Chondrocyte (in vitro differentiated cells): ENCODE measurements around the gene ANKRD30B. TPM values are rescaled to one million over a fixed set of nuclear protein-coding genes. Genes with fewer than 3 reads are reported as not detected.
"Not testable (repeated sequence)": the region's sequence is repeated elsewhere in the genome, so short reads cannot be mapped to it uniquely, and the experiment has no call there.

Source experiments
- DNase-seq: peaks from one replicate; pipeline ENCODE4 v3.0.0; 2021; ENCODE audit warnings: mixed read lengths, low spot score
- H3K27ac Mint-ChIP-seq: one replicate; pipeline ENCODE4 v1.8.0; 2021; ENCODE audit warnings: mild to moderate bottlenecking, moderate library complexity, mixed read lengths; ENCODE audit not compliant: unreplicated experiment
- H3K27me3 Mint-ChIP-seq: 2 replicates; pipeline ENCODE4 v1.8.0; 2021; ENCODE audit warnings: low read depth, mixed read lengths
- H3K36me3 Mint-ChIP-seq: 2 replicates; pipeline ENCODE4 v1.8.0; 2021; ENCODE audit warnings: low read depth, mixed read lengths
- H3K4me1 Mint-ChIP-seq: 2 replicates; pipeline ENCODE4 v1.8.0; 2021; ENCODE audit warnings: low read depth, mild to moderate bottlenecking, mixed read lengths
- H3K4me3 Mint-ChIP-seq: one replicate; pipeline ENCODE4 v1.8.0; 2021; ENCODE audit warnings: mild to moderate bottlenecking, moderate library complexity, mixed read lengths; ENCODE audit not compliant: unreplicated experiment
- H3K9me3 Mint-ChIP-seq: 2 replicates; pipeline ENCODE4 v1.8.0; 2021; ENCODE audit warnings: low read depth, mixed read lengths
- total RNA-seq: library from RNA; stranded (reverse); gene quantifications from 3 replicates; pipeline ENCODE4 v1.2.1, GENCODE V29; 2021
- TF ChIP-seq, protein P1 (sequence below): fragments of 200-600 bp; sonication (generic); IDR thresholded peaks from 2 replicates; pipeline ENCODE4 v1.5.0; 2021; ENCODE audit warnings: antibody characterized with exemption, mild to moderate bottlenecking, moderate library complexity

The ANKRD30B gene
- total RNA-seq, 1 donor from 2014 or later: not detected

DNA sequence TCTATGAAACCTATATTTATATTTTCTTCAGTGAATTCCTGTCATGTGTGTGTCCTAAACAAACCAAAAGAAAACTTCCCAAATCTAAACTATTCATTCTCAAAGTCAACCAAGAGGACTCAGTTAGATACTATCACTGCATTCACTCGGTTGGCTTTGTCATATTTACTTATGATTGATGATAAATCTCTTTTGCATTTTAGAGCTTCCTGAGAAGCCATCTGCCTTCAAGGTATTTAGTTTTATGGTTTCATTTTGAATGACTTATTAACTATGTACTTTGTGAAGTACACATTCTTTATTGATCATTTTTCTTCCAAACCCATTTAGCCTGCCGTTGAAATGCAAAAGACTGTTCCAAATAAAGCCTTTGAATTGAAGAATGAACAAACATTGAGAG, 36.2 kb downstream of the ANKRD30B start:
- Mint-ChIP-seq H3K4me3 (no peak overlapping the region), H3K36me3 (no peaks in the 10 kb centered on the region), H3K27ac (no peak overlapping the region), H3K9me3 (peaks cover 44% of the 10 kb centered on the region), H3K4me1 (no peaks in the 10 kb centered on the region), H3K27me3 (no peaks in the 10 kb centered on the region)
- no peak for DNase-seq
- TF ChIP-seq, protein P1, sequence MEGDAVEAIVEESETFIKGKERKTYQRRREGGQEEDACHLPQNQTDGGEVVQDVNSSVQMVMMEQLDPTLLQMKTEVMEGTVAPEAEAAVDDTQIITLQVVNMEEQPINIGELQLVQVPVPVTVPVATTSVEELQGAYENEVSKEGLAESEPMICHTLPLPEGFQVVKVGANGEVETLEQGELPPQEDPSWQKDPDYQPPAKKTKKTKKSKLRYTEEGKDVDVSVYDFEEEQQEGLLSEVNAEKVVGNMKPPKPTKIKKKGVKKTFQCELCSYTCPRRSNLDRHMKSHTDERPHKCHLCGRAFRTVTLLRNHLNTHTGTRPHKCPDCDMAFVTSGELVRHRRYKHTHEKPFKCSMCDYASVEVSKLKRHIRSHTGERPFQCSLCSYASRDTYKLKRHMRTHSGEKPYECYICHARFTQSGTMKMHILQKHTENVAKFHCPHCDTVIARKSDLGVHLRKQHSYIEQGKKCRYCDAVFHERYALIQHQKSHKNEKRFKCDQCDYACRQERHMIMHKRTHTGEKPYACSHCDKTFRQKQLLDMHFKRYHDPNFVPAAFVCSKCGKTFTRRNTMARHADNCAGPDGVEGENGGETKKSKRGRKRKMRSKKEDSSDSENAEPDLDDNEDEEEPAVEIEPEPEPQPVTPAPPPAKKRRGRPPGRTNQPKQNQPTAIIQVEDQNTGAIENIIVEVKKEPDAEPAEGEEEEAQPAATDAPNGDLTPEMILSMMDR: no peak

DNA sequence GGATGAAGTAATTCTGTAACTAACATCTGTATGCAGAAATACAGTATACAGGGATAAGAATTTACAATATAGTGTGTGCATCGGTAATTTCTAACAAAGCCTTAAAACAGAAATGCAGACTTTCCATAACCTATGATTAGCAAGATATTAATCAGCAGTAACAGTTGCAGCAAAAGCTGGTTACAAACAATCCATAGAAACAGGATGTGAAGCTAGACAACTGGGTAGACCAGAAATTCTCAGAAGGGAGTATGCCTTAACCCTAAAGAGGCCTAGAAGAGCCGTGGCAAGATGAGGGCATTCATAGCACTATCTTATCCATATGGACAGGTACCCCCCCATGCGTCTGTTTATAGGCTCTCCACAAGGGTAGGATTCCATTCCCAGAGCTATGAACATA, 48.9 kb downstream of the ANKRD30B start:
- not testable (repeated sequence) for H3K27me3 Mint-ChIP-seq, H3K4me3 Mint-ChIP-seq, H3K27ac Mint-ChIP-seq, H3K36me3 Mint-ChIP-seq, DNase-seq, H3K4me1 Mint-ChIP-seq
- H3K9me3 Mint-ChIP-seq: peaks cover 29% of the 10 kb centered on the region

DNA sequence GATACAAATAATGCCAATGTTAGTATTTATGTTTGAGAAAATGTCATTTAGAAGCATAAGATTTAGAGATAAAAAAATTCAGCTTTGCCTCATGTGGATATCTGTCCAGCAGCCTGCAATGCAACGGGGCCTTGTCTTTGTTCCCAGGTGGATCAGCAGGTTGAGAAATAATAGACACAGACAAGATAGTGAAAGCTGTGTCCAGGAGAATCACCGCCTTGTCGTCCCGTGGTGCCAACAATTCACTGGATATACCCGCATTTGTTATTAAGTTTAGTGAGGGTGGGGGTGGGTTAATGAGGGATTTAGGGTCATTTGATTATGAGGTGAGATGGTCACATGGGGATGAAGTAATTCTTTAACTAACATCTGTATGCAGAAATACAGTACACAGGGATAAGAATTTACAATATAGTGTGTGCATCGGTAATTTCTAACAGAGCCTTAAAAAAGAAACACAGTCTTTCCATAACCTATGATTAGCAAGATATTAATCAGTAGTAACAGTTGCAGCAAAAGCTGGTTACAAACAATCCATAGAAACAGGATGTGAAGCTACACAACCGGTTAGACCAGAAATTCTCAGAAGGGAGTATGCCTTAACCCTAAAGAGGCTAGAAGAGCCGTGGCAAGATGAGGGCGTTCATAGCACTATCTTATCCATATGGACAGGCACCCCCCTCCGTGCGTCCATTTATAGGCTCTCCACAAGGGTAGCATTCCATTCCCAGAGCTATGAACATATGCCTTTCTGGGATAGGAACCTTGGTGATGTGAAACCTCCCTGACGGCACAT, 50.2 kb downstream of the ANKRD30B start:
- not testable (repeated sequence) for H3K4me3 Mint-ChIP-seq, H3K4me1 Mint-ChIP-seq, DNase-seq, H3K27me3 Mint-ChIP-seq, H3K27ac Mint-ChIP-seq, H3K36me3 Mint-ChIP-seq
- peaks cover 22% of the 10 kb centered on the region for H3K9me3 Mint-ChIP-seq

DNA sequence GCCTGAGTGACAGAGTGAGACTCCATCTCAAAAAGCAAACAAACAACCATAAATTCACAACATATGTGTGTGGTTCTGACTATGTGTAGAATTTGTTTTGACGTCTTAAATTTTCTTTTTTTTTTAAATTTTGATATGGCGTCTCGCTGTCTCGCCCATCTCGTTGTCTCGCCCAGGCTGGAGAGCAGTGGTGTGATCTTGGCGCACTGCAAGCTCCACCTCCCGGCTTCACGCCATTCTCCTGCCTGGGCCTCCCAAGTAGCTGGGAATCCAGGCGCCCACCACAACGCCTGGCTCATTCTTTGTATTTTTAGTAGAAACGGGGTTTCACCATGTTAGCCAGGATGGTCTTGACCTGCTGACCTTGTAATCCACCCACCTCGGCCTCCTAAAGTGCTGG, 63.1 kb downstream of the ANKRD30B start:
- not testable (repeated sequence) for H3K4me1 Mint-ChIP-seq, H3K4me3 Mint-ChIP-seq, H3K36me3 Mint-ChIP-seq, DNase-seq, H3K27ac Mint-ChIP-seq, H3K27me3 Mint-ChIP-seq
- H3K9me3 Mint-ChIP-seq: peaks cover 15% of the 10 kb centered on the region

DNA sequence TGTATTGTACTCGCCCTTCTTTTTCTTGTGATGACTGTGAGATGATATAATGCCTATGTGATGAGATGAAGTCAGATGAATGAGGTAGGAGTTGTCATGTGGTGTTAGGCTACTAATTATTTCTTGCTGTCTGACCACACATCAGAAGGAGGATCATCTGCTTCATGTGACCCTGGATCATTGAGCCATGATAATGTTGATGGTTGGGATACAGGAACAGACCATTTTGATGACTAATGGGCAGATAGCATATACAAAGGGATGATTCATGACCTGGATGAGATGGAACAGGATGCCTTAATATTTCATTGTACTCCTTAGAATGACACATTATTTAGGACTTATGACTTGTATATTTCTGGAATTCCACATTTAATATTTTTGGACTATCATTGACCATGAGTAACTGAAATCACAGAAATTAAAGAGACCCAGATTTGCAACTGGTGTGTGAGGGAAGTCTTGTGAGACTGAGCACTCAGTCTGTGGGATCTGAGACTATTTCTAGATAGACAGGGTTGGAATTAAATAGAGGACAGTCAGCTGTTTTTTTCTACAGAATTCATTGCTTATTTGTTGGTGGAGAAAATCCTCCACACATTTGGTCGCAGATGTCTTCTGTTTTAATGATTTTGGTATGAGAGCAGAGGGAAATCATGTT, 79.1 kb downstream of the ANKRD30B start:
- DNase-seq, H3K4me3 Mint-ChIP-seq: not testable (repeated sequence)
- H3K9me3 Mint-ChIP-seq: peaks cover 26% of the 10 kb centered on the region

DNA sequence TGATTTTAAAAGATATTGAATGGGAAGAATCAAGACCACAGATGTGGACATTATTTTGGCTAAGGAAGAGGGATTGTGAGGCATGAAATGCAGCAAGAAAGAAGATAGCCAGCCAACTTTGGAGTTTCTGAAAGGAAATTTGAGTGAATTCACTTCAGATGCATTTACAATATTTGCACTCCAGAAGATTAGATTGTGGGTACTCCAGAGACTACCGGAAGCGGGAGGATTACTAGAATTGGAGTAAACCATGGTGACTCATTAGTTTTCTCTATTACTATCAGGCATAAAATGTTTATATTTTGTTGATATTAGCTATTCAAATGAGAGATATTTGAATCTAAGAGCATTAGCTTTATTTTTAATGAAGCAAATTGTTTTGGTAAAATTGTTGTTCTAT, 93.6 kb downstream of the ANKRD30B start:
- not testable (repeated sequence) for H3K36me3 Mint-ChIP-seq

More for the DNA sequence above, 79.1 kb downstream of the ANKRD30B start:
- H3K4me1 Mint-ChIP-seq, H3K36me3 Mint-ChIP-seq, H3K27me3 Mint-ChIP-seq, H3K27ac Mint-ChIP-seq: not testable (repeated sequence)

DNA sequence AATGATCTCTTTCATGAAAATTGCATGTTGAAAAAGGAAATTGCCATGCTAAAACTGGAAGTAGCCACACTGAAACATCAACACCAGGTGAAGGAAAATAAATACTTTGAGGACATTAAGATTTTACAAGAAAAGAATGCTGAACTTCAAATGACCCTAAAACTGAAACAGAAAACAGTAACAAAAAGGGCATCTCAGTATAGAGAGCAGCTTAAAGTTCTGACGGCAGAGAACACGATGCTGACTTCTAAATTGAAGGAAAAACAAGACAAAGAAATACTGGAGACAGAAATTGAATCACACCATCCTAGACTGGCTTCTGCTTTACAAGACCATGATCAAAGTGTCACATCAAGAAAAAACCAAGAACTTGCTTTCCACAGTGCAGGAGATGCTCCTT, 103.6 kb downstream of the ANKRD30B start:
- not testable (repeated sequence) for H3K4me1 Mint-ChIP-seq, DNase-seq, H3K9me3 Mint-ChIP-seq, H3K4me3 Mint-ChIP-seq, H3K27ac Mint-ChIP-seq, H3K27me3 Mint-ChIP-seq, H3K36me3 Mint-ChIP-seq

More for the DNA sequence above, 93.6 kb downstream of the ANKRD30B start:
- H3K27ac Mint-ChIP-seq, H3K4me3 Mint-ChIP-seq, H3K27me3 Mint-ChIP-seq, DNase-seq, H3K4me1 Mint-ChIP-seq: not testable (repeated sequence)
- H3K9me3 Mint-ChIP-seq: peaks cover 24% of the 10 kb centered on the region

DNA sequence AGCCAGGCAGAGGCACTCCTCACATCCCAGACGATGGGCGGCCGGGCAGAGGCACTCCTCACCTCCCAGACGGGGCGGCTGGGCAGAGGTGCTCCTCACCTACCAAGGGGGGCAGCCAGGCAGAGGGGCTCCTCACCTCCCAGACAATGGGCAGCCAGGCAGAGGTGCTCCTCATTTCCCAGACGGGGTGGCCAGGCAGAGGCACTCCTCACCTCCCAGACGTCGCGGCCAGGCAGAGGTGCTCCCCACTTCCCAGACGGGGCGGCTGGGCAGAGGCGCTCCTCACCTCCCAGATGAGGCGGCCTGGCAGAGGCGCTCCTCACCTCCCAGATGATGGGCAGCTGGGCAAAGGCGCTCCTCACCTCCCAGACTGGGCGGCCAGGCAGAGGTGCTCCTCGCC, 107.7 kb downstream of the ANKRD30B start:
- DNase-seq, H3K27me3 Mint-ChIP-seq, H3K36me3 Mint-ChIP-seq, H3K27ac Mint-ChIP-seq, H3K4me3 Mint-ChIP-seq, H3K9me3 Mint-ChIP-seq, H3K4me1 Mint-ChIP-seq: not testable (repeated sequence)

DNA sequence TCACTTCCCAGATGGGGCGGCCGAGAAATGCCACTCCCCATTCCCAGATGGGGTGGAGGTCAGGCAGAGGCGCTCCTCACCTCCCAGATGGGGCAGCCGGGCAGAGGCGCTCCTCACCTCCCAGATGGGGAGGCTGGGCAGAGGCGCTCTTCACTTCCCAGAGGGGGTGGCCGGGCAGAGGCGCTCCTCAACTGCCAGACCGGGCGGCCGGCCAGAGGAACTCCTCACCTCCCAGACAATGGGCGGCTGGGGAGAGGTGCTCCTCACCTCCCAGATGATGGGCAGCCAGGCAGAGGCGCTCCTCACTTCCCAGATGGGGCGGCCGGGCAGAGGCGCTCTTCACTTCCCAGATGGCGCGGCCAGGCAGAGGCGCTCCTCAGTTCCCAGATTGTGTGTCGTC, 108.3 kb downstream of the ANKRD30B start:
- not testable (repeated sequence) for H3K27me3 Mint-ChIP-seq, DNase-seq, H3K4me1 Mint-ChIP-seq, H3K36me3 Mint-ChIP-seq, H3K27ac Mint-ChIP-seq, H3K4me3 Mint-ChIP-seq, H3K9me3 Mint-ChIP-seq

DNA sequence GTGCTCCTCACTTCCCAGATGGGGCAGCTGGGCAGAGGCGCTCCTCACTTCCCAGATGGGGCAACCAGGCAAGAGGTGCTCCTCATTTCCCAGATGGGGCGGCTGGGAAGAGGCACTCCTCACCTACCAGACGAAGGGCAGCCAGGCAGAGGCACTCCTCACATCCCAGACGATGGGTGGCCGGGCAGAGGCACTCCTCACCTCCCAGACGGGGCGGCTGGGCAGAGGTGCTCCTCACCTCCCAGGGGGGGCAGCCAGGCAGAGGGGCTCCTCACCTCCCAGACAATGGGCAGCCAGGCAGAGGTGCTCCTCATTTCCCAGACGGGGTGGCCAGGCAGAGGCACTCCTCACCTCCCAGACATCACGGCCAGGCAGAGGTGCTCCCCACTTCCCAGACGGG, 110.5 kb downstream of the ANKRD30B start:
- DNase-seq, H3K4me3 Mint-ChIP-seq, H3K4me1 Mint-ChIP-seq, H3K36me3 Mint-ChIP-seq, H3K27ac Mint-ChIP-seq, H3K27me3 Mint-ChIP-seq, H3K9me3 Mint-ChIP-seq: not testable (repeated sequence)

DNA sequence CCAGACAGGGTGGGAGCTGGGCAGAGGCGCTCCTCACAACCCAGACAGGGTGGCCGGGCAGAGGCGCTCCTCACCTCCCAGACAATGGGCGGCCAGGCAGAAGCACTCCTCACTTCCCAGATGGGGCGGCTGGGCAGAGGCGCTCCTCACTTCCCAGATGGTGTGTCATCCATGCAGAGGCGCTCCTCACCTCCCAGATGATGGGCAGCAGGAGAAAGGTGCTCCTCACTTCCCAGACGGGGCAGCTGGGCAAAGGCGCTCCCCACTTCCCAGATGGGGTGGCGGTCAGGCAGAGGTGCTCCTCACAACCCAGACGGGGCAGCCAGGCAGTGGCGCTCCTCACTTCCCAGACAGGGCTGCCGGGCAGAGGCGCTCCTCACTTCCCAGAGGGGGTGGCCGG, 112.0 kb downstream of the ANKRD30B start:
- H3K36me3 Mint-ChIP-seq, H3K27ac Mint-ChIP-seq, DNase-seq, H3K4me1 Mint-ChIP-seq, H3K27me3 Mint-ChIP-seq, H3K9me3 Mint-ChIP-seq, H3K4me3 Mint-ChIP-seq: not testable (repeated sequence)

DNA sequence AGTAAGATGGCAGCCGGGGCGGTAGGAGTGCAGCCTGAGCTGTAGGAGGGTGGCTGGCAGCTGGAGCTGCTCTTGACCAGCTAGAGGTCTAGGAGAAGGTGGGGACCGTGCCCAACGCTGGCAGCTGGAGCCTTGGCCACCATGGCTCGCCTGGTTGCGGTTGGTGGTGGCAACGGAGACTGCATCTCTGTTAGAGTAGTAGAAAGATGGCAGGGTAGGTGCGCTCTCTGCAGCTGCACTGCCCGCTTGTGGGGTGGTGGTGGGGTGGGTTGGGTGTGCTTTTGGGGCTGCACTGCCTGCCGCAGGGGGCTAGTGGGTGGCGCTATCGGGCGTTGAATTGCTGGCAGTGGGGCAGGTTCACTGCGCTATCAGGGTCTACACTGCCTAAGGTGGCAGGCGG, 118.5 kb downstream of the ANKRD30B start:
- H3K9me3 Mint-ChIP-seq: peaks cover 14% of the 10 kb centered on the region
- H3K36me3 Mint-ChIP-seq, H3K4me1 Mint-ChIP-seq, H3K27me3 Mint-ChIP-seq, DNase-seq, H3K4me3 Mint-ChIP-seq, H3K27ac Mint-ChIP-seq: not testable (repeated sequence)
